ENCODE measurements around the gene LDLRAD4. TPM values are rescaled to one million over a fixed set of nuclear protein-coding genes. Genes with fewer than 3 reads are reported as not detected.
"Not testable (repeated sequence)": the region's sequence is repeated elsewhere in the genome, so short reads cannot be mapped to it uniquely, and the experiment has no call there.

LDLRAD4 gene
- polyA plus RNA-seq, 1 of the 3 experiments (the other 2 are of a cell fraction) = 0.16 TPM

DNA sequence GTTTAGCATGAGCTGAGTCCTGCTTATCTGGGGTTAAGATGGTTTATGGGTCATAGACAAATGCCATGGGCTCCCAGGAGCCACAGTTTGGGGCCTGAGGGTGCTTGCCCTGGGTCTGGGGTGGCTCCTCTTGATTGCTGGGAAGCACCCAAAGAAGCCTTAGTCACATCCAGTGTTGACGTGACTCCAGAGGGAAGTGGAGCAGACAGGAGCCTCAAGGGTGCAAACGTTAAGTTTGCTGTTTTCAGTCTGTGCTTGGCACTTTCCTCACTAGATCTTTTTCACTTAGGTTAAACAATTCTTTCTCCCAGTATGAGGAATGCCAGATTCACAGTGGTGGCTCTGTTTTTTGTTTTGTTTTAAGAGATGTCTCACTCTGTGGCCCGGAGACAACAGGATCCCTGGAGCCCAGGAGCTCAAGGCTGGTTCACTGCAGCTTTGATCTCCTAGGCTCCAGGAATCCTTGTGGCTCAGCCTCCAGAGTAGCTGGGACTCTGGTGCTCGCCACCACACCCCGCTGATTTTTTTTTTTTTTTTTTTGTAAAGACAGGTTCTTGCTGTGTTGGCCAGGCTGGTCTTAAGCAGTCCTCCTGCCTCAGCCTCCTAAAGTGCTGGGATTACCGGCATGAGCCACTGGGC, 256.5 kb downstream of the LDLRAD4 start (continued):
- TF ChIP-seq REST (IDR thresholded peaks at IDR 0.05; ENCODE audit: low read depth, low read length) (no peak), MEF2A (IDR thresholded peaks at IDR 0.05; ENCODE audit: borderline replicate concordance, low read depth) (no peak), GABPA (IDR thresholded peaks at IDR 0.05; ENCODE audit: low read depth) (no peak)

DNA sequence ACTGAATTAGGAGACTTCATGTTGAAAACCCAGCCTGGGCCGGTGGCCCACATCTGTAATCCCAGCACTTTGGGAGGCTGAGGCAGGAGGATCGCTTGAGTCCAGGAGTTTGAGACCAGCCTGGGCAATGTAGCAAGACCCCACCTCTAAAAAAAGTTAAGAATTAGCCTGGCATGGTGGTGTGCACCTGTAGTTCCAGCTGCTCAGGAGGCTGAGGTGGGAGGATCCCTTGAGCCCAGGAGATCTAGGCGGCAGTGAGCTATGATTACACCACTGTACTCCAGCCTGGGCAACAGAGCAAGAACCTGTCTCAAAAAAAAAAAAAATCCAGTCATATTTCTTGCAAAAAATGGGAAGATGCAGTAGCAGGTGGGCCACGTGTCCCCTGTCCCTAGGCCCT, 257.8 kb downstream of the LDLRAD4 start:
- CTCF ChIA-PET; H3K36me3 ChIP-seq (replicated peaks in 1 of 2; ENCODE audit: control insufficient read depth in 1 of 2, insufficient read depth in 2 of 2, low read length in 1 of 2); H2AFZ ChIP-seq (ENCODE audit: low read depth); H3K79me2 ChIP-seq (ENCODE audit: insufficient read depth); H3K27ac ChIP-seq (ENCODE audit: low read depth in 2 of 2, low read length in 1 of 2); DNase-seq; H3K4me2 ChIP-seq; H3K9ac ChIP-seq; POLR2A ChIA-PET; H3K9me3 ChIP-seq; H3K9me2 ChIP-seq; H3K4me3 ChIP-seq (ENCODE audit: low read depth in 2 of 2, low read length in 1 of 2); H3F3A ChIP-seq (replicated peaks; ENCODE audit: insufficient read depth); H3K27me3 ChIP-seq (ENCODE audit: insufficient read depth); H4K20me1 ChIP-seq (ENCODE audit: insufficient read depth): not testable (repeated sequence)
- 64% methylated on average over 4 of the region's 4 CpGs for WGBS (ENCODE audit: low lambda C conversion rate)
- H3K4me1 ChIP-seq (ENCODE audit: control insufficient read depth in 1 of 2, insufficient read depth in 2 of 2, low read depth in 1 of 2, low read length in 1 of 2) = peaks cover 0 to 21% of the 10 kb centered on the region in 2 experiments; a peak in 2 of 4 replicates

- WGBS (ENCODE audit: low lambda C conversion rate) = 66% methylated on average over 4 of the region's 6 CpGs
- no peaks in the 10 kb centered on the region for H3F3A ChIP-seq (replicated peaks; ENCODE audit: insufficient read depth)
- no peak overlapping the region for H3K4me3 ChIP-seq (ENCODE audit: low read depth in 2 of 2, low read length in 1 of 2)
- H3K4me1 ChIP-seq (ENCODE audit: control insufficient read depth in 1 of 2, insufficient read depth in 2 of 2, low read depth in 1 of 2, low read length in 1 of 2) = peaks cover 0 to 12% of the 10 kb centered on the region in 2 experiments; a peak in 2 of 4 replicates
- H3K27me3 ChIP-seq (ENCODE audit: insufficient read depth) = no peaks in the 10 kb centered on the region
- H3K27ac ChIP-seq (ENCODE audit: low read depth in 2 of 2, low read length in 1 of 2) = no peak overlapping the region; a peak in 1 of 4 replicates
- no peak for TF ChIP-seq REST (IDR thresholded peaks at IDR 0.05; ENCODE audit: low read depth, low read length)
- TF ChIP-seq FOSL2 (IDR thresholded peaks at IDR 0.05; ENCODE audit: borderline replicate concordance, low read depth) = no peak
- TF ChIP-seq MEF2A (IDR thresholded peaks at IDR 0.05; ENCODE audit: borderline replicate concordance, low read depth) = no peak
- H3K9me2 ChIP-seq = no peaks in the 10 kb centered on the region
- no peaks in the 10 kb centered on the region for H4K20me1 ChIP-seq (ENCODE audit: insufficient read depth)
- ChIA-PET POLR2A (no interaction called here), CTCF (interaction anchor here (0.6 to 0.9 kb wide), 2 partner anchors 10 to 25 kb away, joined by 3 read pairs; no protein-coding TSS in a partner anchor)
- no peaks in the 10 kb centered on the region for H3K36me3 ChIP-seq (replicated peaks in 1 of 2; ENCODE audit: control insufficient read depth in 1 of 2, insufficient read depth in 2 of 2, low read length in 1 of 2)
- H3K4me2 ChIP-seq = no peak overlapping the region
- no peaks in the 10 kb centered on the region for H3K79me2 ChIP-seq (ENCODE audit: insufficient read depth)
- DNase-seq = no peak
- H3K9ac ChIP-seq = no peak overlapping the region
- no peaks in the 10 kb centered on the region for H3K9me3 ChIP-seq
- H2AFZ ChIP-seq (ENCODE audit: low read depth) = no peak overlapping the region
Observed at GRCh38 chr18:13477147-13477683, 258.7 kb downstream of the LDLRAD4 start.

Data from SK-N-SH (cell line).